ENCODE data around the gene P2RX6.
"Not testable (repeated sequence)": the region's sequence is repeated elsewhere in the genome, so short reads cannot be mapped to it uniquely, and the experiment has no call there.

Gene P2RX6

DNA sequence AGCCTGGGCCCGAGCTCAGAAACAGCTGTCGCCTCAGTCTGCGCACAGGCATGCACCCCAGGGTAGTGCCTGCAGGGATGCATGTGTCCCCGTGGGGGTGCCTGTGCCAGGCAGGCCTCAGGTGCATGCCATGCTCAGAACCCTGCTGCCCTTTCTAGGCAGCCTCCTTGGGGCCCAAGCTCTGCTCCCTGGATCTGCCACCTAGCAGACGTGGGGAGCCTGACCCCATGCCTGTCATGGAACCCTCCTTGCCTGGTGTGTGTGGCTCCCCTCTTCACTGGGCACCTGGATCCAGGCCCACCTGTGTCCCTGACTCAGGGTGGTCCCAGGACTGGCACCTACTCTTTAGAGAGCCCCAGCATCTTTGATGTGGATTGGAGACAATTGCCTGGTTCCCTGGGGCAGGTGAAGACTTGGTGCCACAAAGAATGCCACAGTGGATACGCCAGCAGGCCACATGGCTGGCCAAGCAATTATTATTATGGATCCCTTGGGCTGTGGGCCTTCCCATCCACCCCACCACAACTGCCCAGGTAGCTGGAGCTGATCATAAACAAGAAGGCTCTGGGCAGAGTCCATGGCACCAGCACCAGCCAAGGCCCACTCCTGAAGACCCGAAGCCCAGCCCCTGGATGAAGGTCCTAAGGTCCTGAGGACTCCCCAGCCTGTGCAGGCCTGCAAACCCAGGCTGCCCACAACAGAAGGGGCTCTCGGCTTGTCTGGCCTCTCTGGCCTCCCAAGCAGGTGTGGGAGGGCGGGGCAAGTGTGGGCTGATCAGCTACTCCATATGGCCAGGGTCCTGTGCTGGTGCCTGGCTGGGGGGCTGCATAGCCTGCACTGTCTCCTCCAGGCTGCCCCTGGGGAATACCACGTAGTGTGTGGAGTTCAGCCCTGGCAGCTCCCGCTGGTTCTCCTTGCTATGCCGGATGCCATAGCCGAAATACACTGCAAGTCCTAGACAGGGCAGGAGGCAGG is 13.6 kb downstream of the P2RX6 start:
- Mint-ChIP-seq H3K27ac (no peak overlapping the region), H3K9me3 (no peaks in the 10 kb centered on the region), H3K4me1 (ENCODE audit: low read depth) (peaks cover 9% of the 10 kb centered on the region), H3K4me3 (no peak overlapping the region), H3K27me3 (ENCODE audit: low read depth) (peaks cover 24% of the 10 kb centered on the region), H3K36me3 (ENCODE audit: low read depth) (no peaks in the 10 kb centered on the region)

DNA sequence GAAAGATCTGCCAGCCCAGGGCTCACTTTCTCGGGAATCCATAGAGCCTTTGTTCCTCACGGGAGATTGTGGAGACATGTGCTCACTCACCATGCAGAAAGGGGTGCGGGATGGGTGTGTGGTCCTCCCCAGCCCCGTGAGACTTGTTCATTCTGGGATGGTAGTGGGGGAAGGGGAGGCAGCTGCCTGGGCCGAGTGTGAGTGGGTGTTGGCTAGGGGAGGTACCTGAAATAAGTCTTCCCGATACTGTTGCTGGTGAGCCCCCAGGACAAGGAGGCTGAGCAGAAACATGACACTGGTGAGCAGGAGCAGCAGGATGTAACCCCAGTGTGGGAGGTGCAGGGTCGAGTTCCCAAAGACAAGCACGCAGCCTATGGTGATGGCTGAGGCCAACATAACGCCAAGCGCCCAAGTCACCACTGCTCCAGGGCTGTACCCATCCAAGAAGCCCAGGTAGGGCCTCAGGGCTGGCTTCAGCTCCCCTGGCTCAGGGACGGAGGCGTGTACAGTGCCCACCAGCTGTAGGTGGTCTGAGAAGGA is 14.6 kb downstream of the P2RX6 start:
- peaks cover 32% of the 10 kb centered on the region for H3K27me3 Mint-ChIP-seq (ENCODE audit: low read depth)
- H3K4me1 Mint-ChIP-seq (ENCODE audit: low read depth): peaks cover 13% of the 10 kb centered on the region

DNA sequence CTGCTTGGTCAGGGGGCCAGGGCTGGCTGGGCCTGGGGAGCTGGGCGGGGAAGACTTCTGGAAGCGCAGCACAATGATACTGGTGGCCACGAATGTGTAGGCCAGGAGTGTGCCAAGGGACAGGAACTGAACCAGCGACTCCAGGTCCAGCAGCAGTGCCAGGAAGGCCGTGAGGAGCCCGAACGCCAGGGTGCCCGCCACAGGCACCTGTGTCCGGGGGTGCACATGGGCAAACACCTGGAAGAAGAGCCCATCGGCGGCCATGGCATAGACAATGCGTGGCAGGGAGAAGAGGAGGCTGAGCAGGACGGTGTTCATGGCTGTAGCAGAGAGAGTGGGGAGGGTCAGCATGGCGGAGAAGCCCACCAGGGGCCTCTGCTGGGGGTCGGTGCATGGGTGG is 15.1 kb downstream of the P2RX6 start:
- no peak overlapping the region for H3K4me3 Mint-ChIP-seq
- H3K9me3 Mint-ChIP-seq: no peaks in the 10 kb centered on the region
- no peak overlapping the region for H3K27ac Mint-ChIP-seq
- no peaks in the 10 kb centered on the region for H3K36me3 Mint-ChIP-seq (ENCODE audit: low read depth)
- H3K27me3 Mint-ChIP-seq (ENCODE audit: low read depth): peaks cover 34% of the 10 kb centered on the region
- peaks cover 12% of the 10 kb centered on the region for H3K4me1 Mint-ChIP-seq (ENCODE audit: low read depth)

More for the DNA sequence above, 14.6 kb downstream of the P2RX6 start:
- no peak overlapping the region for H3K4me3 Mint-ChIP-seq
- H3K27ac Mint-ChIP-seq: no peak overlapping the region
- no peaks in the 10 kb centered on the region for H3K36me3 Mint-ChIP-seq (ENCODE audit: low read depth)
- no peaks in the 10 kb centered on the region for H3K9me3 Mint-ChIP-seq

DNA sequence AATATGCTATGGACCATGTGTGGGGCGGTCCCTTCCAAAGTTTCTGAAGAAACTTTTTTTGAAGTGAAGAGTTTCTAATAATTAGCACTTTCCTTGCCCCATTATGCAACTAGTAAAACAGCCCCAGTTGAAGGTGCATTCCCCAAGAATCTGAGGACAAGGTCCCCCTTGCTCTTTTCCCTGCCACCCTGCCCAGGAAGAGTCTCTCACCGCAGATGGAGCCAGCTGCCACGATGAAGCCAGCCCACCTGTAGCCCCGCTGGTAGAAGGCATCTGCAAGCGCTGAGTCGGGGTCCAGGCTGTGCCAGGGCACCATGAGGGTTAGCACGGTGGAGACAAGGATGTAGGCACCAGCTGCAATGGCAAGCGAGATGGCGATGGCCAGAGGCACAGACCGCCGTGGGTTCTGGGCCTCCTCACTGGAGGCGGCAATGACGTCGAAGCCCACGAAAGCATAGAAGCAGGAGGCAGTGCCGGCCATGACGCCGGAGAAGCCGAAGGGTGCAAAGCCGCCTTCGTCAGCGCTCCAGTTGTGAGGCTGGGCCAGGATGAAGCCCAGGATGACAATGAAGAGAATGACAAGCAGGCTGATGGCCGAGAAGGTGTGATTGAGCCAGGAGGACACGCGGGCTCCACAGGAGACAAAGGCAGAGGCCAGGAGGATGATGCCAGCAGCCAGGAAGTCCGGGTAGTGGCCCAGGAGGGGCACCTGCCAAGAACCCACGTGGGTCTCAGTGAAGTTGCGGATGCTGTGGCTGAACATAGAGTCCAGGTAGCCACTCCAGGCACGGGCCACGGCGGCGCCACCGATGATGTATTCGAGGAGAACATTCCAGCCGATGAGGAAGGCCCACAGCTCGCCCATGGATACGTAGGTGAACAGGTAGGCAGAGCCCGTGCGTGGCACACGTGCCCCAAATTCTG is 15.9 kb downstream of the P2RX6 start:
- peaks cover 5% of the 10 kb centered on the region for H3K4me1 Mint-ChIP-seq (ENCODE audit: low read depth)
- no peak overlapping the region for H3K27ac Mint-ChIP-seq
- no peak overlapping the region for H3K4me3 Mint-ChIP-seq
- H3K9me3 Mint-ChIP-seq: no peaks in the 10 kb centered on the region
- H3K36me3 Mint-ChIP-seq (ENCODE audit: low read depth): no peaks in the 10 kb centered on the region
- H3K27me3 Mint-ChIP-seq (ENCODE audit: low read depth): peaks cover 40% of the 10 kb centered on the region

DNA sequence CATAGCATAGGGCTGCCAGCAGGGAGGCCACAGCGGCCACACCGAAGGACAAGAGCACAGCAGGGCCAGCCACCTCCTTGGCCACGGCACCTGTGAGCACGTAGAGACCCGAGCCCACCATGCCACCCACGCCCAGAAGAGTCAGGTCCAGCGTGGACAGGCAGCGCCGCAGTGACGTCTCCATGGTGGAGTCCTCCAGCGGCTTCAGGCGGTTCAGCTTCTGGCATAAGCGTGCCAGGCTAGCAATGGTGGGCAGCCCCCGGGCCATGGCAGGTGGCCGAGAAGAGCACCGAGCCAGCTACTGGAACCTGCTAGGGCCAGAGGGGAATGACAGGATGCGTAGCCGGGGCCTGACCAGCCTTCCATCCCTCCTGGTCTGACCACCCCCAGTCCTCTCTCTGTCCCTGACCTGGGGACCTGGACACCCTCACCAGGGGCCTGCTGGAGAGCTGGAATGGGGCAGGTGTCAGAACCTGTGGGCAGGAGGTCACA is 16.6 kb downstream of the P2RX6 start:
- no peak overlapping the region for H3K4me3 Mint-ChIP-seq

DNA sequence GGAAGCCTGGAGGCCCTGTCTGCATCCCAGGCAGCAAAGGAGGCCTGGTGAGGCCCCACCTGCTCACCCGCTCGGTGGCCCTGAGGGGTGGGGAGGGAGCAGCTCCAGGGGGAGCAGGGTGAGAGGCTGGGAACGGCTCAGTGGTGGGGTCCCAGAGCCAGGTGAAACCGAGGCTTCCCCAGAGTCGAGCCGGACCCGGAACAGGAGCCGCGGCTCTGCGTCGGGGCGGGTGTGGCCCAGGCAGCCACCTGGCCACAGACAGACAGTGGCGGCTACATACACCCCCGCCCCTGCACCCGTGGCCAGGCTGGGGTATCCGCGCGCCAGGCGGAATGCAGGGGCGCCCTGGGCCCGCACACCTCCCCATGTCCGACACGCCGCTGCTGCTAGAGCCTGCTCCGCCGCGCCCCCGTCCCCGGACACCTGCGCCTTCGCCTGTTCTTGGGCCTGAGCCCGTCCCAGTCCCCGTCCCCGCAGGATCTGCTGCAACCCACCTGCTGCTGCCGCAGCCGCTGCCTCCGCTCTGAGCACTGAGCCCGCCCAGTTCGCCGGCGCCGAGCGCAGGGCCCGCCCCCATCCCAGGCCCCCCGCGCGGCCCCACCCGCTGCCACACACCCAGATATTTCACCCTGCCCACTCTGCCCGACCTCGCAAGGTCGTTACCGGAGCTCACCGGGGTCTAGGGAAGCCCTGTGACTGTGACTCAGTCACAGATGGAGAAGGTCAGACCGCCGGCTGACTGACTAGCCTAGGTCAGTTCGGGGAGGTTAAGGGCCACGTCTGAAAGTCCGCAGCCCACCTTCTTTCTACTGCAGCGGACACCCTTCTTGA is 17.3 kb downstream of the P2RX6 start, which contains the start of gene SLC7A4:
Gene SLC7A4 (minus strand): TSS at position 525 of the 831 bp plus-strand sequence. CDS start 749 bp downstream, outside the sequence.
- Mint-ChIP-seq H3K27me3 (ENCODE audit: low read depth) (peaks cover 40% of the 10 kb centered on the region), H3K4me3 (no peak within 1 kb of the TSS), H3K9me3 (no peaks in the 10 kb centered on the region), H3K27ac (no peak within 1 kb of the TSS), H3K4me1 (ENCODE audit: low read depth) (peaks cover 5% of the 10 kb centered on the region), H3K36me3 (ENCODE audit: low read depth) (no peaks in the 10 kb centered on the region)

More for the DNA sequence above, 16.6 kb downstream of the P2RX6 start:
- Mint-ChIP-seq H3K36me3 (ENCODE audit: low read depth) (no peaks in the 10 kb centered on the region), H3K27me3 (ENCODE audit: low read depth) (peaks cover 40% of the 10 kb centered on the region), H3K4me1 (ENCODE audit: low read depth) (peaks cover 5% of the 10 kb centered on the region), H3K27ac (no peak overlapping the region), H3K9me3 (no peaks in the 10 kb centered on the region)

DNA sequence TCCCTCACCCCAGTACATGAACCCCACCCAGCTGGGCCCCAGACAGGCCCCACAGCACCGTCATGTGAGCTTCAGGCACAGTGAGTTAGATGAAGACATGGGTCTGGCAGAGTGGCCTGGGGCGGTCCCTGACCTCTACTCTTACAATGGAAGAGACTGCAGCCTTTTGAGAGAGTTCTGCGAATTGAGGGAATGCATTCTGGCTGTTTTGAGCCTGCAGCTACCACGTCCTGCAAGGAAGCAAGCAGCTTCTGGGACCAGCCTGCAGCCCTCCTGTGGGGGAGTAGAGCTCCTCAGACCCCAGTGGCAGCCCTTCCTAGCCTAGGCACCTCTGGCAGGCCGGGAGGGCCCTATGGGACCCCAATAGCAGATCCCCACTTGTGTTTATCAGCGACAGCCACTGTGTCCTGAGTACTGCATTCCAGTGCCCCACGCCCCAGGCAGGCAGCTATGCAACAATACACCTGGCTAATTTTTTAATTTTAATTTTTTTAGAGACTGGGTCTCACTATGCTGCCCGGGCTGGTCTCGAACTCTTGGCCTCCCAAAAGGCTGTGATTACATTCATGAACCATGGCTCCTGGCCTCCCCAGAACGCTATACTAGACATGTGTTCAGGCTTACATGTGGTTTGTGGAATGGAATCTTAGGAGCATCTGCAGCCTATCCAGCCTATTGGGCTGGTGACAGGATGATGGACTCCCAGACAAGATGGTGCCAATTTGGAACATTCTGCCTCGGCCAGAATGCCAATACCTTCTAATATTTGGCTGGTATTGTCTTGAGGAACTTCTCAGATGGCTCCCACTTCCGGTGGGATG is 18.1 kb downstream of the P2RX6 start:
- H3K27me3 Mint-ChIP-seq (ENCODE audit: low read depth): peaks cover 40% of the 10 kb centered on the region
- no peak overlapping the region for H3K27ac Mint-ChIP-seq
- no peaks in the 10 kb centered on the region for H3K9me3 Mint-ChIP-seq
- no peak overlapping the region for H3K4me3 Mint-ChIP-seq
- peaks cover 5% of the 10 kb centered on the region for H3K4me1 Mint-ChIP-seq (ENCODE audit: low read depth)
- no peaks in the 10 kb centered on the region for H3K36me3 Mint-ChIP-seq (ENCODE audit: low read depth)

DNA sequence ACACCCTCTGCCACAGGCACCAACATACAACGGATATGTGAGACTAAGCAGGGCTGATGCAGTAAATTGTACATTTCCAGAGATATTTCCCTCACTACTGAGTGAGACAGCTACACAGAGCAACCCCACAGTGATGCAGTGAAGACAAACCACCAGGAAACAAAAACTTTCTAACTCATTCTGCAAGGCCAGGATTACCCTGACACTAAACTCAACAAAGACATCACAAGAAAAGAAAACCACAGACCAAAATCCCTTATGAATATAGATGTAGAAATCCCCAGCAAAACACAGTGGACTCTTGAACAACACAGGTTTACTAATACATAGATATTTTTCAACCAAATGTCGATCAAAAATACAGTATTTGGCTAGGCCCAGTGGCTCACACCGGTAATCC is 18.9 kb downstream of the P2RX6 start:
- H3K27me3 Mint-ChIP-seq (ENCODE audit: low read depth): peaks cover 45% of the 10 kb centered on the region
- peaks cover 5% of the 10 kb centered on the region for H3K4me1 Mint-ChIP-seq (ENCODE audit: low read depth)
- no peaks in the 10 kb centered on the region for H3K9me3 Mint-ChIP-seq
- H3K27ac Mint-ChIP-seq: no peak overlapping the region
- no peaks in the 10 kb centered on the region for H3K36me3 Mint-ChIP-seq (ENCODE audit: low read depth)
- no peak overlapping the region for H3K4me3 Mint-ChIP-seq

DNA sequence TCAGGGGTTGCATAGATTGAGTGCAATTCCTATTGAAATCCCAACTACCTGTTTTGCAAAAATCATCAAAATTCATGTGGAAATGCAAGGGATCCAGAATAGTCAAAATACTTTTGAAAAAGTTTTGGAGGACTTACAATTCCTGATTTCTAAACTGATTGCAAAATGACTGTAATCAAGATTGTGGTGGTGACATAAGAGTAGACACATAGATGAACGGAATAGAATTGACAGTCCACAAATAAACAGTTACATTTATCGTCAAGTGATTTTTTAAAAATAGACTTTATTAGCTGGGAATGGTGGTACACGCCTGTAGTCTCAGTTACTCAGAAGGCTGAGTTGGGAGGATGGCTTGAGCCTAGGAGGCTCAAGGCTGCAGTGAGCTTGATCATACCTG is 20.0 kb downstream of the P2RX6 start:
- H3K36me3 Mint-ChIP-seq (ENCODE audit: low read depth): no peaks in the 10 kb centered on the region
- peaks cover 47% of the 10 kb centered on the region for H3K27me3 Mint-ChIP-seq (ENCODE audit: low read depth)
- no peaks in the 10 kb centered on the region for H3K9me3 Mint-ChIP-seq
- peaks cover 5% of the 10 kb centered on the region for H3K4me1 Mint-ChIP-seq (ENCODE audit: low read depth)
- H3K4me3 Mint-ChIP-seq: no peak overlapping the region
- no peak overlapping the region for H3K27ac Mint-ChIP-seq

DNA sequence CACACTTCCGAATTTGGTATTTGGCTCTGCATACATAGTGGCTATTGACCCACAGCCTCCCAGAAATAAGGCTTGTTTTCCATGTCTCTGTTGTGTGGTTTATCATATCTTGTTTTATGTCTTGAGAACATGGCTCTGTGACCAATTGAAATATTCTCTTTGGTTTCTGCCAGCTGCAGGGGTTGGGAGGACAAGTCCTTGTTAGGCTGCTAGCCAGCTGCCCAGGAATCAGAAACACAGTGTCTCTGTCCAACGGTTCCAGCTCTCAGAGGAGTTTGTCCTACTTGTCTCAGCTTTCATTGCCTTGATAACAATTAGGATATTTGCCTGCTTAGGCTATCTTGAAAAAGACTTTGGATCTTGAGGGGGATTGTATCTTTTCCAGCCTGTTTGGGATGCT is 23.4 kb downstream of the P2RX6 start:
- H3K27ac Mint-ChIP-seq: no peak overlapping the region
- no peak overlapping the region for H3K4me3 Mint-ChIP-seq
- H3K4me1 Mint-ChIP-seq (ENCODE audit: low read depth): peaks cover 8% of the 10 kb centered on the region
- no peaks in the 10 kb centered on the region for H3K36me3 Mint-ChIP-seq (ENCODE audit: low read depth)
- peaks cover 39% of the 10 kb centered on the region for H3K27me3 Mint-ChIP-seq (ENCODE audit: low read depth)
- H3K9me3 Mint-ChIP-seq: no peaks in the 10 kb centered on the region

DNA sequence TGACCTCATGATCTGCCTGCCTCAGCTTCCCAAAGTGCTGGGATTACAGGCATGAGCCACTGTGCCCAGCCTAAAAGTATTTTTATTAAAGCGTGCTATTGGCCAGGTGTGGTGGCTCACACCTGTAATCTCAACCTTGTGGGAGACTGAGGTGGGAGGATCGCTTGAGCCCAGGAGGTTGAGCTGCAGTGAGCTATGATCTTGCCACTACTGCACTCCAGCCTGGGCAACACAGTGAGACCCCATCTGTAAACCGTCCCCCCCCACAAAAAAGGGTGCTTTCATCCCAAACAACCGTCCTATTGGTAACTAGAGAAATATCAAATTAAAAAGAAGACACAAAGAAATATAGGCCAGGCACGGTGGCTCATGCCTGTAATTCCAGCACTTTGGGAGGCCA is 24.2 kb downstream of the P2RX6 start:
- H3K4me3 Mint-ChIP-seq; H3K36me3 Mint-ChIP-seq (ENCODE audit: low read depth); H3K4me1 Mint-ChIP-seq (ENCODE audit: low read depth); H3K9me3 Mint-ChIP-seq; H3K27ac Mint-ChIP-seq: not testable (repeated sequence)
- H3K27me3 Mint-ChIP-seq (ENCODE audit: low read depth): peaks cover 40% of the 10 kb centered on the region

DNA sequence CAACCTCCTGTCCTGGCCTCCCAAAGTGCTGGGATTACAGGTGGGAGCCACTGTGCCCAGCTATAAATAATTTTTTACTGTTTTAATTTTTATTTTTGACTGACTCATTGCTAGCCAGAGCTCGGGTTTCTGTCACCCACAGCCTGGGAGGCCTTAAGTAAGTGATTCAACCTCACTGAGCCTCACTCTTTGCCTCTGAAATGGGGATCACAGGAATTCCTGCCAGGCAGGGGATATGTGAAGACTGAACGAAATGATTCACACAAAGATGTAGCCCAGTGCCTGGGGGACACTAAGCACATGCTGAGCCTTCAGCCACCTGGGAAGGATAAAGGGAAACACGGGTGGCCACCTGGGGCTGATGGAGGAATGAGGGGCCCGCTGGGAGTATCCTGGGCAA is 27.0 kb downstream of the P2RX6 start:
- Mint-ChIP-seq H3K27me3 (ENCODE audit: low read depth) (peaks cover 47% of the 10 kb centered on the region), H3K27ac (no peak overlapping the region), H3K4me1 (ENCODE audit: low read depth) (peaks cover 18% of the 10 kb centered on the region), H3K36me3 (ENCODE audit: low read depth) (no peaks in the 10 kb centered on the region), H3K4me3 (no peak overlapping the region), H3K9me3 (no peaks in the 10 kb centered on the region)

Data from T-helper 1 cell treated with Interleukin-12 subunit alpha and Interleukin-12 subunit beta and Interleukin-4 antibody, amounts not matched to agents 30 μg/mL and 1 μg/mL, for 36 hours (primary cell).